ENCODE results near the gene PIK3R6.

PIK3R6 gene

GRCh38 chr17:8867361-8867981, at the start of gene PIK3R6:
Gene PIK3R6, minus strand, starts transcription at chr17:8867674. Its CDS starts 17,880 bp downstream, at chr17:8849794.
- no peak for DNase-seq

GRCh38 chr17:8916466-8916865, 49.0 kb upstream of the PIK3R6 start:
- DNase-seq = no peak

- DNase-seq = no peak
Measured at GRCh38 chr17:8914554-8914953, 47.1 kb upstream of the PIK3R6 start.

- no peak for DNase-seq
Measured at GRCh38 chr17:8913879-8914278, 46.4 kb upstream of the PIK3R6 start.

GRCh38 chr17:8913091-8913490, 45.6 kb upstream of the PIK3R6 start:
- DNase-seq = no peak

GRCh38 chr17:8912084-8912981, 44.9 kb upstream of the PIK3R6 start:
- no peak for DNase-seq

GRCh38 chr17:8910969-8911604, 43.6 kb upstream of the PIK3R6 start:
- DNase-seq = no peak

- no peak for DNase-seq
Measured at GRCh38 chr17:8909586-8910270, 42.3 kb upstream of the PIK3R6 start.

- DNase-seq = no peak
Measured at GRCh38 chr17:8905331-8905730, 37.9 kb upstream of the PIK3R6 start.

- no peak for DNase-seq
Measured at GRCh38 chr17:8904686-8905085, 37.2 kb upstream of the PIK3R6 start.

GRCh38 chr17:8904201-8904600, 36.7 kb upstream of the PIK3R6 start:
- DNase-seq = no peak

GRCh38 chr17:8900626-8901585, 33.4 kb upstream of the PIK3R6 start:
- no peak for DNase-seq

- DNase-seq = no peak
Measured at GRCh38 chr17:8900207-8900606, 32.7 kb upstream of the PIK3R6 start.

GRCh38 chr17:8898636-8899035, 31.2 kb upstream of the PIK3R6 start:
- no peak for DNase-seq

GRCh38 chr17:8898126-8898525, 30.7 kb upstream of the PIK3R6 start:
- DNase-seq = no peak

GRCh38 chr17:8896641-8897635, 29.5 kb upstream of the PIK3R6 start:
- no peak for DNase-seq

- no peak for DNase-seq
Measured at GRCh38 chr17:8896087-8896486, 28.6 kb upstream of the PIK3R6 start.

- DNase-seq = peak; percentile 60
Measured at GRCh38 chr17:8894673-8895578, 27.5 kb upstream of the PIK3R6 start.

GRCh38 chr17:8894202-8894671, 26.8 kb upstream of the PIK3R6 start:
- no peak for DNase-seq
